ENCODE data around the gene APBA2.

The APBA2 gene

GRCh38 chr15:29132735-29133181 is 247.0 kb downstream of the APBA2 start:
- no peak for TF ChIP-seq CTCF (IDR thresholded peaks at IDR 0.05; ENCODE audit: low read length, missing control alignments)
- DNase-seq (ENCODE audit: low read depth): no peak
- H3K4me3 ChIP-seq (replicated peaks; ENCODE audit: low read depth, low read length): no peak overlapping the region

GRCh38 chr15:29133321-29133720 is 247.5 kb downstream of the APBA2 start:
- TF ChIP-seq CTCF (IDR thresholded peaks at IDR 0.05; ENCODE audit: low read length, missing control alignments): no peak
- no peak for DNase-seq (ENCODE audit: low read depth)
- H3K4me3 ChIP-seq (replicated peaks; ENCODE audit: low read depth, low read length): no peak overlapping the region

- H3K4me3 ChIP-seq (replicated peaks; ENCODE audit: low read depth, low read length): no peak overlapping the region
- TF ChIP-seq CTCF (IDR thresholded peaks at IDR 0.05; ENCODE audit: low read length, missing control alignments): no peak
- no peak for DNase-seq (ENCODE audit: low read depth)
Measured at GRCh38 chr15:29133791-29134190, 248.0 kb downstream of the APBA2 start.

GRCh38 chr15:29134239-29134638 is 248.5 kb downstream of the APBA2 start:
- TF ChIP-seq CTCF (IDR thresholded peaks at IDR 0.05; ENCODE audit: low read length, missing control alignments): no peak
- DNase-seq (ENCODE audit: low read depth): no peak
- no peak overlapping the region for H3K4me3 ChIP-seq (replicated peaks; ENCODE audit: low read depth, low read length)

GRCh38 chr15:29134641-29135308 is 249.0 kb downstream of the APBA2 start:
- no peak for TF ChIP-seq CTCF (IDR thresholded peaks at IDR 0.05; ENCODE audit: low read length, missing control alignments)
- H3K4me3 ChIP-seq (replicated peaks; ENCODE audit: low read depth, low read length): no peak overlapping the region
- DNase-seq (ENCODE audit: low read depth): no peak

- DNase-seq (ENCODE audit: low read depth): no peak
- no peak overlapping the region for H3K4me3 ChIP-seq (replicated peaks; ENCODE audit: low read depth, low read length)
- no peak for TF ChIP-seq CTCF (IDR thresholded peaks at IDR 0.05; ENCODE audit: low read length, missing control alignments)
Measured at GRCh38 chr15:29135309-29135657, 249.5 kb downstream of the APBA2 start.
